ENCODE results near the gene HK1. TPM values are rescaled to one million over a fixed set of nuclear protein-coding genes. Genes with fewer than 3 reads are reported as not detected.
"Not testable (repeated sequence)": the region's sequence is repeated elsewhere in the genome, so short reads cannot be mapped to it uniquely, and the experiment has no call there.

The HK1 gene
- total and polyA plus RNA-seq, 4 donors, result 53.9 to 144 (median 126) TPM

GRCh38 chr10:69331161-69331560 lies 52.9 kb downstream of the HK1 start:
- peaks cover 40% of the 10 kb centered on the region for H3K4me1 ChIP-seq (ENCODE audit: control insufficient read depth, insufficient read depth, low read length)
- no peaks in the 10 kb centered on the region for H3K9me3 ChIP-seq (ENCODE audit: control insufficient read depth, insufficient read depth, low read length)
- DNase-seq (ENCODE audit: low read depth in 4 of 6, low spot score in 6 of 6), result no peak
- H3K27me3 ChIP-seq (ENCODE audit: control insufficient read depth, insufficient read depth, low read length), result no peaks in the 10 kb centered on the region
- no peak overlapping the region for H3K27ac ChIP-seq (ENCODE audit: low read depth, low read length)
- peaks cover 14% of the 10 kb centered on the region for H3K36me3 ChIP-seq (ENCODE audit: control insufficient read depth, insufficient read depth, low read length)
- H3K4me3 ChIP-seq (ENCODE audit: low read depth, low read length), result no peak overlapping the region
- 100% methylated on average over 2 of the region's 7 CpGs for WGBS (ENCODE audit: insufficient coverage)

- peak in 1 of 6 donors; percentile 32 for DNase-seq (ENCODE audit: low read depth in 4 of 6, low spot score in 6 of 6)
- H3K4me1 ChIP-seq (ENCODE audit: control insufficient read depth, insufficient read depth, low read length), result peaks cover 39% of the 10 kb centered on the region
- H3K4me3 ChIP-seq (ENCODE audit: low read depth, low read length), result no peak overlapping the region
- H3K9me3 ChIP-seq (ENCODE audit: control insufficient read depth, insufficient read depth, low read length), result no peaks in the 10 kb centered on the region
- no peak overlapping the region for H3K27ac ChIP-seq (ENCODE audit: low read depth, low read length)
- peaks cover 14% of the 10 kb centered on the region for H3K36me3 ChIP-seq (ENCODE audit: control insufficient read depth, insufficient read depth, low read length)
- 90% methylated on average over 6 of the region's 9 CpGs for WGBS (ENCODE audit: insufficient coverage)
- no peaks in the 10 kb centered on the region for H3K27me3 ChIP-seq (ENCODE audit: control insufficient read depth, insufficient read depth, low read length)
Observed at GRCh38 chr10:69332278-69333010, 54.1 kb downstream of the HK1 start.

- Histone ChIP-seq H3K9me3 (ENCODE audit: control insufficient read depth, insufficient read depth, low read length) (no peaks in the 10 kb centered on the region), H3K36me3 (ENCODE audit: control insufficient read depth, insufficient read depth, low read length) (peaks cover 14% of the 10 kb centered on the region), H3K27ac (ENCODE audit: low read depth, low read length) (no peak overlapping the region), H3K4me1 (ENCODE audit: control insufficient read depth, insufficient read depth, low read length) (peaks cover 39% of the 10 kb centered on the region), H3K4me3 (ENCODE audit: low read depth, low read length) (no peak overlapping the region), H3K27me3 (ENCODE audit: control insufficient read depth, insufficient read depth, low read length) (no peaks in the 10 kb centered on the region)
- WGBS (ENCODE audit: insufficient coverage), result 67% methylated on average over 1 of the region's 3 CpGs
- no peak for DNase-seq (ENCODE audit: low read depth in 4 of 6, low spot score in 6 of 6)
Observed at GRCh38 chr10:69333205-69333604, 54.9 kb downstream of the HK1 start.

- Histone ChIP-seq H3K4me1 (ENCODE audit: control insufficient read depth, insufficient read depth, low read length) (peaks cover 40% of the 10 kb centered on the region), H3K36me3 (ENCODE audit: control insufficient read depth, insufficient read depth, low read length) (peaks cover 15% of the 10 kb centered on the region)
- H3K4me3 ChIP-seq (ENCODE audit: low read depth, low read length); H3K9me3 ChIP-seq (ENCODE audit: control insufficient read depth, insufficient read depth, low read length); DNase-seq (ENCODE audit: low read depth in 4 of 6, low spot score in 6 of 6); H3K27me3 ChIP-seq (ENCODE audit: control insufficient read depth, insufficient read depth, low read length); H3K27ac ChIP-seq (ENCODE audit: low read depth, low read length): not testable (repeated sequence)
- WGBS (ENCODE audit: insufficient coverage), result 93% methylated on average over 6 of the region's 9 CpGs
Observed at GRCh38 chr10:69333865-69334301, 55.6 kb downstream of the HK1 start.

GRCh38 chr10:69334302-69335062 lies 56.2 kb downstream of the HK1 start:
- no peaks in the 10 kb centered on the region for H3K27me3 ChIP-seq (ENCODE audit: control insufficient read depth, insufficient read depth, low read length)
- H3K27ac ChIP-seq (ENCODE audit: low read depth, low read length), result peak overlapping the region; percentile 40

GRCh38 chr10:69335063-69335587 lies 56.8 kb downstream of the HK1 start:
- Histone ChIP-seq H3K4me1 (ENCODE audit: control insufficient read depth, insufficient read depth, low read length) (peaks cover 46% of the 10 kb centered on the region), H3K9me3 (ENCODE audit: control insufficient read depth, insufficient read depth, low read length) (no peaks in the 10 kb centered on the region), H3K4me3 (ENCODE audit: low read depth, low read length) (no peak overlapping the region), H3K27ac (ENCODE audit: low read depth, low read length) (peak overlapping the region; percentile 40), H3K27me3 (ENCODE audit: control insufficient read depth, insufficient read depth, low read length) (no peaks in the 10 kb centered on the region), H3K36me3 (ENCODE audit: control insufficient read depth, insufficient read depth, low read length) (peaks cover 14% of the 10 kb centered on the region)
- peak in 1 of 6 donors; percentile 44 for DNase-seq (ENCODE audit: low read depth in 4 of 6, low spot score in 6 of 6)
- WGBS (ENCODE audit: insufficient coverage), result 77% methylated on average over 13 of the region's 13 CpGs

More at GRCh38 chr10:69334302-69335062, 56.2 kb downstream of the HK1 start:
- Histone ChIP-seq H3K4me3 (ENCODE audit: low read depth, low read length) (no peak overlapping the region), H3K9me3 (ENCODE audit: control insufficient read depth, insufficient read depth, low read length) (no peaks in the 10 kb centered on the region), H3K36me3 (ENCODE audit: control insufficient read depth, insufficient read depth, low read length) (peaks cover 14% of the 10 kb centered on the region), H3K4me1 (ENCODE audit: control insufficient read depth, insufficient read depth, low read length) (peaks cover 46% of the 10 kb centered on the region)
- 90% methylated on average over 16 of the region's 19 CpGs for WGBS (ENCODE audit: insufficient coverage)
- no peak for DNase-seq (ENCODE audit: low read depth in 4 of 6, low spot score in 6 of 6)

- peaks cover 14% of the 10 kb centered on the region for H3K36me3 ChIP-seq (ENCODE audit: control insufficient read depth, insufficient read depth, low read length)
- H3K27me3 ChIP-seq (ENCODE audit: control insufficient read depth, insufficient read depth, low read length), result no peaks in the 10 kb centered on the region
- H3K4me1 ChIP-seq (ENCODE audit: control insufficient read depth, insufficient read depth, low read length), result peaks cover 46% of the 10 kb centered on the region
- H3K9me3 ChIP-seq (ENCODE audit: control insufficient read depth, insufficient read depth, low read length), result no peaks in the 10 kb centered on the region
- H3K27ac ChIP-seq (ENCODE audit: low read depth, low read length), result peak overlapping the region; percentile 40
- WGBS (ENCODE audit: insufficient coverage), result 93% methylated on average over 6 of the region's 8 CpGs
- no peak overlapping the region for H3K4me3 ChIP-seq (ENCODE audit: low read depth, low read length)
- no peak for DNase-seq (ENCODE audit: low read depth in 4 of 6, low spot score in 6 of 6)
Observed at GRCh38 chr10:69335613-69336012, 57.3 kb downstream of the HK1 start.

GRCh38 chr10:69336952-69337295 lies 58.6 kb downstream of the HK1 start:
- Histone ChIP-seq H3K27ac (ENCODE audit: low read depth, low read length) (peak overlapping the region; percentile 50), H3K36me3 (ENCODE audit: control insufficient read depth, insufficient read depth, low read length) (peaks cover 14% of the 10 kb centered on the region), H3K9me3 (ENCODE audit: control insufficient read depth, insufficient read depth, low read length) (no peaks in the 10 kb centered on the region), H3K27me3 (ENCODE audit: control insufficient read depth, insufficient read depth, low read length) (no peaks in the 10 kb centered on the region), H3K4me1 (ENCODE audit: control insufficient read depth, insufficient read depth, low read length) (peaks cover 46% of the 10 kb centered on the region), H3K4me3 (ENCODE audit: low read depth, low read length) (no peak overlapping the region)
- no CpG with 5 or more reads among the region's 2 CpGs for WGBS (ENCODE audit: insufficient coverage)
- no peak for DNase-seq (ENCODE audit: low read depth in 4 of 6, low spot score in 6 of 6)

- peak in 2 of 6 donors; percentile 45 to 63 for DNase-seq (ENCODE audit: low read depth in 4 of 6, low spot score in 6 of 6)
- H3K4me3 ChIP-seq (ENCODE audit: low read depth, low read length), result no peak overlapping the region
Observed at GRCh38 chr10:69337296-69338132, 59.2 kb downstream of the HK1 start.

More at GRCh38 chr10:69337296-69338132, 59.2 kb downstream of the HK1 start:
- no peaks in the 10 kb centered on the region for H3K27me3 ChIP-seq (ENCODE audit: control insufficient read depth, insufficient read depth, low read length)
- peaks cover 14% of the 10 kb centered on the region for H3K36me3 ChIP-seq (ENCODE audit: control insufficient read depth, insufficient read depth, low read length)
- peaks cover 45% of the 10 kb centered on the region for H3K4me1 ChIP-seq (ENCODE audit: control insufficient read depth, insufficient read depth, low read length)
- 31% methylated on average over 13 of the region's 16 CpGs for WGBS (ENCODE audit: insufficient coverage)
- H3K27ac ChIP-seq (ENCODE audit: low read depth, low read length), result peak overlapping the region; percentile 50
- no peaks in the 10 kb centered on the region for H3K9me3 ChIP-seq (ENCODE audit: control insufficient read depth, insufficient read depth, low read length)
